ENCODE data around the gene NLRC3.

Gene NLRC3, protein sequence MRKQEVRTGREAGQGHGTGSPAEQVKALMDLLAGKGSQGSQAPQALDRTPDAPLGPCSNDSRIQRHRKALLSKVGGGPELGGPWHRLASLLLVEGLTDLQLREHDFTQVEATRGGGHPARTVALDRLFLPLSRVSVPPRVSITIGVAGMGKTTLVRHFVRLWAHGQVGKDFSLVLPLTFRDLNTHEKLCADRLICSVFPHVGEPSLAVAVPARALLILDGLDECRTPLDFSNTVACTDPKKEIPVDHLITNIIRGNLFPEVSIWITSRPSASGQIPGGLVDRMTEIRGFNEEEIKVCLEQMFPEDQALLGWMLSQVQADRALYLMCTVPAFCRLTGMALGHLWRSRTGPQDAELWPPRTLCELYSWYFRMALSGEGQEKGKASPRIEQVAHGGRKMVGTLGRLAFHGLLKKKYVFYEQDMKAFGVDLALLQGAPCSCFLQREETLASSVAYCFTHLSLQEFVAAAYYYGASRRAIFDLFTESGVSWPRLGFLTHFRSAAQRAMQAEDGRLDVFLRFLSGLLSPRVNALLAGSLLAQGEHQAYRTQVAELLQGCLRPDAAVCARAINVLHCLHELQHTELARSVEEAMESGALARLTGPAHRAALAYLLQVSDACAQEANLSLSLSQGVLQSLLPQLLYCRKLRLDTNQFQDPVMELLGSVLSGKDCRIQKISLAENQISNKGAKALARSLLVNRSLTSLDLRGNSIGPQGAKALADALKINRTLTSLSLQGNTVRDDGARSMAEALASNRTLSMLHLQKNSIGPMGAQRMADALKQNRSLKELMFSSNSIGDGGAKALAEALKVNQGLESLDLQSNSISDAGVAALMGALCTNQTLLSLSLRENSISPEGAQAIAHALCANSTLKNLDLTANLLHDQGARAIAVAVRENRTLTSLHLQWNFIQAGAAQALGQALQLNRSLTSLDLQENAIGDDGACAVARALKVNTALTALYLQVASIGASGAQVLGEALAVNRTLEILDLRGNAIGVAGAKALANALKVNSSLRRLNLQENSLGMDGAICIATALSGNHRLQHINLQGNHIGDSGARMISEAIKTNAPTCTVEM

DNA sequence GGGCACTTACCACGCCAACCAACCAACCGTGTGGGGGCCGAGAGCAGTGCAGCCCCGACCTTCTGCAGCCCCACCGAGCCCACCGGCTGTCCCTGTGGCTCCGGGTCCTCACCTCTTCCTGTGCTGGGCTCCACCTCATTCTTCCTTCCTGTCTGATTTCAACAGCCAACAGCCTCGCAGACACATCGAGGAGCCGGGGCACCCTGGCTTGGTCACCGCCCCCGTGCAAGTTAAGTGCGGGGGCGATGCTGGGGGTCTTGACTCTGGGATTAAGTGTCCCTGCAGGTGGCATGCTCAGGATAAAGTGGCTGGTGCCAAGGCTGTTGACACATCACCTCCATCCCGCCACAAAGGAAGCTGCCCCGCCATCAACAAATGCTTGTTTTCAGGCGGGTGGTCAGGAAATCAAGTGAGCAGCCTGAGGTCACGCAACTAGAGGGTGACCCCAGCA is at the start of gene NLRC3:
Gene NLRC3, minus strand, starts transcription at position 102 of the 451 bp plus-strand sequence. CDS start 12,367 bp downstream, outside the sequence.
- Histone ChIP-seq H3K79me2 (no peaks in the 10 kb centered on the region), H3K27ac (no peak within 1 kb of the TSS), H3K4me3 (ENCODE audit: low read depth, low read length) (no peak within 1 kb of the TSS), H3K9ac (no peak within 1 kb of the TSS), H3K4me1 (no peaks in the 10 kb centered on the region), H3K27me3 (ENCODE audit: control insufficient read depth, insufficient read depth, low read length) (no peaks in the 10 kb centered on the region), H3K36me3 (ENCODE audit: control insufficient read depth, insufficient read depth, low read length) (no peaks in the 10 kb centered on the region), H3K4me2 (ENCODE audit: low read length) (no peak within 1 kb of the TSS), H3K9me3 (ENCODE audit: control insufficient read depth, low read length) (no peaks in the 10 kb centered on the region), H2AFZ (no peak within 1 kb of the TSS)
- TF ChIP-seq, protein P1, sequence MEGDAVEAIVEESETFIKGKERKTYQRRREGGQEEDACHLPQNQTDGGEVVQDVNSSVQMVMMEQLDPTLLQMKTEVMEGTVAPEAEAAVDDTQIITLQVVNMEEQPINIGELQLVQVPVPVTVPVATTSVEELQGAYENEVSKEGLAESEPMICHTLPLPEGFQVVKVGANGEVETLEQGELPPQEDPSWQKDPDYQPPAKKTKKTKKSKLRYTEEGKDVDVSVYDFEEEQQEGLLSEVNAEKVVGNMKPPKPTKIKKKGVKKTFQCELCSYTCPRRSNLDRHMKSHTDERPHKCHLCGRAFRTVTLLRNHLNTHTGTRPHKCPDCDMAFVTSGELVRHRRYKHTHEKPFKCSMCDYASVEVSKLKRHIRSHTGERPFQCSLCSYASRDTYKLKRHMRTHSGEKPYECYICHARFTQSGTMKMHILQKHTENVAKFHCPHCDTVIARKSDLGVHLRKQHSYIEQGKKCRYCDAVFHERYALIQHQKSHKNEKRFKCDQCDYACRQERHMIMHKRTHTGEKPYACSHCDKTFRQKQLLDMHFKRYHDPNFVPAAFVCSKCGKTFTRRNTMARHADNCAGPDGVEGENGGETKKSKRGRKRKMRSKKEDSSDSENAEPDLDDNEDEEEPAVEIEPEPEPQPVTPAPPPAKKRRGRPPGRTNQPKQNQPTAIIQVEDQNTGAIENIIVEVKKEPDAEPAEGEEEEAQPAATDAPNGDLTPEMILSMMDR (IDR thresholded peaks at IDR 0.05), result no peak

DNA sequence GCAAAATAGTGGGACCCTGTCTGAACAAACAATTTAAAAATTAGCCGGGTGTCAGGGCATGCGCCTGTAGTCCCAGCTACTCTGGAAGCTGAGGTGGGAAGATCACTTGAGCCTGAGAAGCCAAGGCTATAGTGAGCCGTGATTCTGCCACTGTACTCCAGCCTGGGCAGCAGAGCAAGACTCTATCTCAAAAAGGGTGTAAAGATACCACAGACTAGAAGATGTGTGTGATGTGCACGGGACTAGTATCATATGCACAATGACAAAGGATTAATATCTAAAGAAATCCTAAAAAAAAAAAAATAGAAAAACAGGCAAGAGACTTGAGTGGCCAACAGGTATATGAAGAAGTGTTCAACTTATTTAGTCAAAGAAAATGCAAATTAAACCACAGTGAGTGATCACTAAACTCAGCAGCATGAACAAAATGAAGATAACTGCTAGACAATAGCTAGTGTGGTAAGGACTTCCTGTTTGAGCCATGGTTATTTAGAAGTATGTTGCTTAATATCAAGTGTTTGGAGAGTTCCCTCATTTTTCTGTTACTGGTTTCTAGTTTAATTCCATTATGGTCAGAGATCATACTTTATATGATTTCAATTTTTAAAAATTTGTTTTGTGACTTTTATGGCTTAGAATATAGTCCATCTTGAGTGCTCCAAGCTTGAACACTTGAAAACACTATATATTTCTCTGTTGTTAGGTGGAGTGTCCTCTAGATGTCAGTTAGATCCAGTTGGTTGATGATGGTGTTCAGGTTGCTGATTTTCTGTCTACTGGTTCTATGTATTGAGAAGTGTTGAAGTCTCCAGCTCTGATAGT is 48.9 kb upstream of the NLRC3 start:
- H3K4me3 ChIP-seq (ENCODE audit: low read depth, low read length), result no peak overlapping the region
- peaks cover 2% of the 10 kb centered on the region for H3K79me2 ChIP-seq
- no peaks in the 10 kb centered on the region for H3K27me3 ChIP-seq (ENCODE audit: control insufficient read depth, insufficient read depth, low read length)
- no peaks in the 10 kb centered on the region for H3K4me1 ChIP-seq
- H3K9me3 ChIP-seq (ENCODE audit: control insufficient read depth, low read length), result no peaks in the 10 kb centered on the region
- no peak overlapping the region for H3K9ac ChIP-seq
- TF ChIP-seq, protein P1 (IDR thresholded peaks at IDR 0.05), result no peak
- no peak overlapping the region for H3K27ac ChIP-seq
- no peak overlapping the region for H2AFZ ChIP-seq
- no peak overlapping the region for H3K4me2 ChIP-seq (ENCODE audit: low read length)
- no peaks in the 10 kb centered on the region for H3K36me3 ChIP-seq (ENCODE audit: control insufficient read depth, insufficient read depth, low read length)

DNA sequence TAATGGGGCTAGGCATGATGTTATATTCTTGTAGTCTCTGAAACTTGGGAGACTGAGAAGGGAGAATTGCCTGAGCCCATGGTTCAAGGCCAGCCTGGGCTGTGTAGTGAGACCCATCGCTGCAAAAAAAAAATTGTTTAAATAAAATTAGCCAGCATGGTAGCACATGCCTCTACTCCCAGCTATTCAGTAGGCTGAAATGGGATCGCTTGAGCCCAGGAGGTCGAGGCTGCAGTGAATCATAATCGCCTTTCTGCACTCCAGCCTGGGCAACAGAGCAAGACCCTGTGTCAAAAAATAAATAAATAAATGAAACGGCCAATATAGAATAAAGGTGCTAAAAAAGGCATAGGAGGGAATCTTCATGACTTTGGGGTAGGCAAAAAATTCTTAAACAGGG is 48.1 kb upstream of the NLRC3 start:
- Histone ChIP-seq H3K9me3 (ENCODE audit: control insufficient read depth, low read length) (no peaks in the 10 kb centered on the region), H3K36me3 (ENCODE audit: control insufficient read depth, insufficient read depth, low read length) (no peaks in the 10 kb centered on the region), H3K9ac (no peak overlapping the region), H3K27me3 (ENCODE audit: control insufficient read depth, insufficient read depth, low read length) (no peaks in the 10 kb centered on the region), H3K27ac (no peak overlapping the region), H3K4me2 (ENCODE audit: low read length) (no peak overlapping the region), H3K4me3 (ENCODE audit: low read depth, low read length) (no peak overlapping the region), H2AFZ (no peak overlapping the region), H3K4me1 (no peaks in the 10 kb centered on the region), H3K79me2 (no peaks in the 10 kb centered on the region)
- TF ChIP-seq, protein P1 (IDR thresholded peaks at IDR 0.05), result no peak

DNA sequence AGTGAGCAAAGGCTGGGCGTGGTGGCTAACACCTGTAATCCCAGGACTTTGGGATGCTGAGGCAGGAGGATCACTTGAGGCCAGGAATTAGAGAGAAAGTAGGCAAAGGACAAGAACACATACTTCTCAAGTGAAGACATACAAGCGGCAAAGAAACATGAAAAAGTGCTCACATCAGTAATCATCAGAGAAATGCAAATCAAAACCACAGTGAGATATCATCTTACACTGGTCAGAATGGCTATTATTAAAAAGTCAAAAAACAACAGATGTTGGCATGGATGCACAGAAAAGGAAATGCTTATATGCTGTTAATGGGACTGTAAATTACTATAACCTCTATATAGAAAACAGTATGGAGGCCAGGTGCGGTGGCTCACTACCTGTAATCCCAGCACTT is 46.4 kb upstream of the NLRC3 start:
- Histone ChIP-seq H3K27me3 (ENCODE audit: control insufficient read depth, insufficient read depth, low read length) (no peaks in the 10 kb centered on the region), H3K36me3 (ENCODE audit: control insufficient read depth, insufficient read depth, low read length) (no peaks in the 10 kb centered on the region), H3K4me1 (no peaks in the 10 kb centered on the region), H3K27ac (no peak overlapping the region), H3K9me3 (ENCODE audit: control insufficient read depth, low read length) (no peaks in the 10 kb centered on the region), H2AFZ (no peak overlapping the region), H3K4me2 (ENCODE audit: low read length) (no peak overlapping the region), H3K79me2 (no peaks in the 10 kb centered on the region), H3K9ac (no peak overlapping the region), H3K4me3 (ENCODE audit: low read depth, low read length) (no peak overlapping the region)
- TF ChIP-seq, protein P1 (IDR thresholded peaks at IDR 0.05), result no peak
